ENCODE data around the gene INO80.

INO80 gene

GRCh38 chr15:41128174-41128902, 12.3 kb upstream of the INO80 start:
- TF ChIP-seq, protein P1, sequence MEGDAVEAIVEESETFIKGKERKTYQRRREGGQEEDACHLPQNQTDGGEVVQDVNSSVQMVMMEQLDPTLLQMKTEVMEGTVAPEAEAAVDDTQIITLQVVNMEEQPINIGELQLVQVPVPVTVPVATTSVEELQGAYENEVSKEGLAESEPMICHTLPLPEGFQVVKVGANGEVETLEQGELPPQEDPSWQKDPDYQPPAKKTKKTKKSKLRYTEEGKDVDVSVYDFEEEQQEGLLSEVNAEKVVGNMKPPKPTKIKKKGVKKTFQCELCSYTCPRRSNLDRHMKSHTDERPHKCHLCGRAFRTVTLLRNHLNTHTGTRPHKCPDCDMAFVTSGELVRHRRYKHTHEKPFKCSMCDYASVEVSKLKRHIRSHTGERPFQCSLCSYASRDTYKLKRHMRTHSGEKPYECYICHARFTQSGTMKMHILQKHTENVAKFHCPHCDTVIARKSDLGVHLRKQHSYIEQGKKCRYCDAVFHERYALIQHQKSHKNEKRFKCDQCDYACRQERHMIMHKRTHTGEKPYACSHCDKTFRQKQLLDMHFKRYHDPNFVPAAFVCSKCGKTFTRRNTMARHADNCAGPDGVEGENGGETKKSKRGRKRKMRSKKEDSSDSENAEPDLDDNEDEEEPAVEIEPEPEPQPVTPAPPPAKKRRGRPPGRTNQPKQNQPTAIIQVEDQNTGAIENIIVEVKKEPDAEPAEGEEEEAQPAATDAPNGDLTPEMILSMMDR (IDR thresholded peaks at IDR 0.05; ENCODE audit: low read depth, low read length) = no peak
- DNase-seq (ENCODE audit: low read depth in 2 of 2) = no peak
- no peak overlapping the region for H3K4me3 ChIP-seq (replicated peaks in 1 of 2; ENCODE audit: low read depth in 2 of 2, low read length in 2 of 2)

DNA sequence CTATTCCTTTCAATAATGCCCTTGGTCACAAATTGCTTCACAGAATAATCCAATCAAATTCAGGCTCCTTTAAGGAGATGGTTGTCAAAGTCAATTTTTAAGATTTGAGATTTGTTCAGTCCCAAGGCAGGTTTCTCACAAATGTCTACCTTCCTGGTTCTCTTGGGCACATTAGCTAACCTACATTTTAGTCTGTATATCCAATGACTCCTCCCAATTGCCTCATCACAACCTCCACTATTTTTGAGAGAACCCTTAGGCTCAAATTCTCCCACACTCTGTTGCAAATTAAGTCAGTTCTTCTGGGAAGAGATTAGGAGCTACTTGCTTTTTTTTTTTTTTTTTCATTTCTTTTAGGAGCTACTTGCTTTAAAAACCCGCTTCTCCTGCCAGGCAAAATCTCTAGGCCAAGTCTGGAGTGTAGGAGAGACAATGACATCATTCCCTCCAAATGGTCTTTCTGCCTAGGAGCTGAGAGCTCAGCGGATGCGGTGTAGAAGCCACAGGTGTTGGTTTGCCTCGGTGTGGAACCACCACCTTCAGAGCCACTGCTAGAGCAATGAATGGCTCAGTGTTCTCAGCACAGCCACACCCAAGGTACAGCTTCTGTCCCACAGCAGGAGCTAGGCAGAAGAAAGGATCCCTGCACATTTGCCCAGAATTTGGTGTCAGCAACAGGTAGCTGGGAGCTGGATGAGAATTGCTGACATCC, 10.0 kb upstream of the INO80 start:
- DNase-seq (ENCODE audit: low read depth in 2 of 2) = no peak
- TF ChIP-seq, protein P1 (IDR thresholded peaks at IDR 0.05; ENCODE audit: low read depth, low read length) = no peak
- H3K4me3 ChIP-seq (replicated peaks in 1 of 2; ENCODE audit: low read depth in 2 of 2, low read length in 2 of 2) = no peak overlapping the region

GRCh38 chr15:41125063-41125669, 9.1 kb upstream of the INO80 start:
- TF ChIP-seq, protein P1 (IDR thresholded peaks at IDR 0.05; ENCODE audit: low read depth, low read length) = no peak
- H3K4me3 ChIP-seq (replicated peaks in 1 of 2; ENCODE audit: low read depth in 2 of 2, low read length in 2 of 2) = no peak overlapping the region
- no peak for DNase-seq (ENCODE audit: low read depth in 2 of 2)

GRCh38 chr15:41124058-41124457, 8.0 kb upstream of the INO80 start:
- DNase-seq (ENCODE audit: low read depth in 2 of 2) = no peak
- TF ChIP-seq, protein P1 (IDR thresholded peaks at IDR 0.05; ENCODE audit: low read depth, low read length) = no peak
- H3K4me3 ChIP-seq (replicated peaks in 1 of 2; ENCODE audit: low read depth in 2 of 2, low read length in 2 of 2) = no peak overlapping the region

GRCh38 chr15:41122849-41123248, 6.8 kb upstream of the INO80 start:
- no peak for DNase-seq (ENCODE audit: low read depth in 2 of 2)
- TF ChIP-seq, protein P1 (IDR thresholded peaks at IDR 0.05; ENCODE audit: low read depth, low read length) = no peak

DNA sequence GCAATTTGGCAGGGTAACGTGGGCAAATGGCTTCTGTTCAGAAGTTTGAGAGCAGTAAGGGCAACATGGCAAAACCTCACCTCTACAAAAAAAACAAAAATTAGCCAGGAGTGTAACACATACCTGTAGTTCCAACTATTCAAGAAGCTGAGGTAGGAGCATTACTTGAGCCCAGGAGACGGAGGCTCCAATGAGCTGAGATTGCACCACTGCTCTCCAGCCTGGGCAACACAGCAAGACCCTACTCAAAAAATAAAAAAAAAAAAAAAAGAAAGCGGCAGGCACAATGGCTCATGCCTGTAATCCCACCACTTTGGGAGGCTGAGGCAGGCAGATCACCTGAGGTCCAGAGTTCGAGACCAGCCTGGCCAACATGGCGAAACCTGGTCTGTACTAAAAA, 5.9 kb upstream of the INO80 start:
- DNase-seq (ENCODE audit: low read depth in 2 of 2) = no peak
- TF ChIP-seq, protein P1 (IDR thresholded peaks at IDR 0.05; ENCODE audit: low read depth, low read length) = no peak

More at GRCh38 chr15:41122849-41123248, 6.8 kb upstream of the INO80 start:
- no peak overlapping the region for H3K4me3 ChIP-seq (replicated peaks in 1 of 2; ENCODE audit: low read depth in 2 of 2, low read length in 2 of 2)

More for the DNA sequence above, 5.9 kb upstream of the INO80 start:
- H3K4me3 ChIP-seq (replicated peaks in 1 of 2; ENCODE audit: low read depth in 2 of 2, low read length in 2 of 2) = no peak overlapping the region
